Measurements from ENCODE around the gene ALG5.

The ALG5 gene

GRCh38 chr13:36914648-36915047 is 84.5 kb downstream of the ALG5 start:
- no peak for FAIRE-seq

- no peak for FAIRE-seq
Measured at GRCh38 chr13:36913463-36913862, 85.7 kb downstream of the ALG5 start.

- peak; percentile 15 for FAIRE-seq
Measured at GRCh38 chr13:36912973-36913372, 86.2 kb downstream of the ALG5 start.

- FAIRE-seq, result no peak
Measured at GRCh38 chr13:36912369-36912768, 86.8 kb downstream of the ALG5 start.

GRCh38 chr13:36910545-36910944 is 88.6 kb downstream of the ALG5 start:
- FAIRE-seq, result no peak

DNA sequence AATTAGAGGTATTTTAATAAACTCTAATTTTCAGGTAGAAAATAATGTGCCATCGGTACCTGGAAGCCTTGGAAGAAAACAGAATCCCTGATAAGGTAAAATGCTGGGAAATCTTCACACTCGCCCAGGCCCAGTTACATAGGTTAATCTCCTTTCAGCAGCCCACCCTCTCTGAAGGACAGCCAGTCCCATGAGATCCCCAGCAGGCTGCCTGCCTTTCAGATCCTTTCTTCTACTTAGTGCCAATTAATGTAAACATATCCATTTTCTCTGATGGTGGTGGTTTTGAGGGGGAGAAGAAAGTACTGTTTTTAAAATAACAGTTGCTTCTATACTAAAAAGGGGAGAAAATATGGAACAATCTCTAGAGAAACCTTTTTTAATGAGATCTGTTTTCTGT is 91.3 kb downstream of the ALG5 start:
- no peak for FAIRE-seq

- no peak for FAIRE-seq
Measured at GRCh38 chr13:36907266-36907665, 91.9 kb downstream of the ALG5 start.

GRCh38 chr13:36905944-36906343 is 93.2 kb downstream of the ALG5 start:
- no peak for FAIRE-seq

DNA sequence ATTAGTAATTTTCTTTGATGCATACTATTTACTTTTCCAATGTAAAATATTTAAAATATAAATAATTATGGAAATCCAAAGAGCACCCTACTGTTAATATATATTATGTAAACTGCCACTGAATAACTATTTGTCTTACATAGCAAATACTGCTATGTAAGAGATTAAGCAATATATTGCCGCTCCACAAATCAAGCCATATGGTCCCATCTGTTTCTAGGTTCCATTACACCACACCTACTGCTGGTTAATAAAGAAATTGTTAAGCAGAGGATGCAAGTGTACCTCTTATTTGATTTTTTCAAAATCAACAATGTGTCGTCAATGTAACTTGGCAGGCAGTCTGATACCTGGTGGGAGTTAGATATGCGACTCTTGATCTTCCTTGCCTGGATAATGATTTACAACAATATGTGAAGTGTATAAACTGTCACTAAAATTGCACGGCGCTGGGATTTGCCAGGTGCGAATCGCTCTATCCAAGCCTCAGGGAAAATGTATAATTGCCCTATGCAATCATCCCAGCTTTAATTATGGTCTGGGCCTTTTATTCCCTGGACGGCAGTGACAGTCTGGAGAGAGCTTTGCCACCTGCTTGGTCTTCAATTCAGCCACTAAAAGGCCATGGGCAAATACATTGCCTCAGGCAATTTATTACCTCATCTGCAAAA is 95.1 kb downstream of the ALG5 start:
- no peak for FAIRE-seq
